Activated gamma-delta T cell (primary cell): ENCODE measurements around the gene TBCC.
"Not testable (repeated sequence)": the region's sequence is repeated elsewhere in the genome, so short reads cannot be mapped to it uniquely, and the experiment has no call there.

ENCODE experiments used
- DNase-seq: peaks from one replicate; lab custom pipeline; 2025; lab: John Stamatoyannopoulos, UW
- total RNA-seq, 2 donors: gene quantifications; one replicate each; lab custom pipeline; 2026; lab: John Stamatoyannopoulos, UW

Gene TBCC, protein sequence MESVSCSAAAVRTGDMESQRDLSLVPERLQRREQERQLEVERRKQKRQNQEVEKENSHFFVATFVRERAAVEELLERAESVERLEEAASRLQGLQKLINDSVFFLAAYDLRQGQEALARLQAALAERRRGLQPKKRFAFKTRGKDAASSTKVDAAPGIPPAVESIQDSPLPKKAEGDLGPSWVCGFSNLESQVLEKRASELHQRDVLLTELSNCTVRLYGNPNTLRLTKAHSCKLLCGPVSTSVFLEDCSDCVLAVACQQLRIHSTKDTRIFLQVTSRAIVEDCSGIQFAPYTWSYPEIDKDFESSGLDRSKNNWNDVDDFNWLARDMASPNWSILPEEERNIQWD
- 93.8 to 96.2 reads per million in 2 donors for total RNA-seq

DNA sequence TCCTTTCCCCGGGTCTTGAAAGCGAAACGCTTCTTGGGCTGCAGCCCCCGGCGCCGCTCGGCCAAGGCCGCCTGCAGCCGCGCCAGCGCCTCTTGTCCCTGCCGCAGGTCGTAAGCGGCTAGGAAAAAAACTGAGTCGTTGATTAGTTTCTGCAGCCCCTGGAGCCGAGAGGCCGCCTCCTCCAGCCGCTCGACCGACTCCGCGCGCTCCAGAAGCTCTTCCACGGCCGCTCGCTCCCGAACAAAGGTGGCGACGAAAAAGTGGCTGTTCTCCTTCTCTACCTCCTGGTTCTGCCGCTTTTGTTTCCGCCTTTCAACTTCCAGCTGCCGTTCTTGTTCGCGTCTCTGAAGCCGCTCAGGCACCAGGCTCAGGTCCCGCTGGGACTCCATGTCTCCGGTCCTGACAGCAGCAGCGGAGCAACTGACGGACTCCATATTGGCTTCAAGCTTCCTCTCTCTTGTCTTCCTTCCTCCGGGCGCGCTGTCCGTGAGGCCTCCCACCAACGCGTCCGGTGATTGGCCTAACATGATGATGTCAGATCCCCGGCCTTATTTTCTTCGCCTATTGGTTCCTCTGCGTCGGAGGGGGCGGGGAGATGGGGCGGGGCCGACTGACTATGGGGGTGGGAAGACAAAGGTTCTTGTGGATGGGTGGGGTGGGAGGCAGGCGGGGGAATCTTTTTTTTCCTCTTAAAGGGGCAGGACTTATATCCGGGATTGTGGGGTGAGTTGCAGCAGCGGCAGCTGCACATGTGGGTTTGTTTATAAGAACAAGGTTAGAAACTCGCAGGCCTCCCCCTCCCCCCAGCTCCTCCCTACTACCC is at the start of gene TBCC:
TSS of gene TBCC (minus strand) at position 464 of the 823 bp plus-strand sequence. CDS start at position 434, 30 bp downstream.
- peak; percentile 73 for DNase-seq

DNA sequence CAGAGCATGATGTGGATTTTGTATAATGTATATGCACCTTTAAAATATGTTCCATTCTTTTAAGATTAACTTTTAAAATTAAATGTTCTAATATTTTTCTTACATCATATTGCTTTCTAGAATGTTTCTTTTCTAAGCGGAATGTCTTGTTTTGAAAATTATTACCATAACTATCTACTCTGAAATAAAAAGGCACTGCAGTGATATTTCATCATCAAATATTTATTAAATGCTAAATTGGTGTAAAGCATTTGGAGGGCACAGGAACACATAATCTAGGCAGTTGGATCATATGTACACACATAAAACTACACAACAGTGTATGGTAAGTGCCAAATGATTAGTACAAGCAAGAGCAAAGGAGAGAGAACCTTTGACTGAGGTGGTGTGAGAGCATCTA is 49.7 kb upstream of the TBCC start:
- DNase-seq = no peak

DNA sequence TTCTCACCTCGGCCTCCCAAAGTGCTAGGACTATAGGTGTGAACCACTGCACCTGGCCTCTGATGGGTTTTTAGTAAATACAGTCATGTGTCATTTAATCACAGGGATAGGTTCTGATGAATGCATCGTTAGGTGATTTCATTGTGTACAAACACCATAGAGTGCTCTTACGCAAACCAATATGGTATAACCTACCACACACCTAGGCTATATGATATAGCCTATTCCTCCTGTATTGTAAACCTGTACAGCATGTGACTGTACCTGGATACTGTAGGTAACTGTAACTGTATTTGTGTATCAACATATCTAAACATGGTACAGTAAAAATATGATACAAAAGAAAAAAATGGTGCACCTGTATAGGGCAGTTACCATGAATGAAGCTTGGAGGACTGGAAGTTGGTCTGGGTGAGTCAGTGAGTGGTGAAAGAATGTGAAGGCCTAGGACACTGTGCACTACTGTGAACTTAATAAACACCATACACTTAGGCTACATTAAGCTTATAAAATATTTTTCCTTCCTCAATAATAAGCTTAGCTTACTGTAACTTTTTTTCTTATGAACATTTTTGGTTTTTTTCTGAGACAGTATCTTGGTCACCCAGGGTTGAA is 45.9 kb upstream of the TBCC start:
- no peak for DNase-seq

DNA sequence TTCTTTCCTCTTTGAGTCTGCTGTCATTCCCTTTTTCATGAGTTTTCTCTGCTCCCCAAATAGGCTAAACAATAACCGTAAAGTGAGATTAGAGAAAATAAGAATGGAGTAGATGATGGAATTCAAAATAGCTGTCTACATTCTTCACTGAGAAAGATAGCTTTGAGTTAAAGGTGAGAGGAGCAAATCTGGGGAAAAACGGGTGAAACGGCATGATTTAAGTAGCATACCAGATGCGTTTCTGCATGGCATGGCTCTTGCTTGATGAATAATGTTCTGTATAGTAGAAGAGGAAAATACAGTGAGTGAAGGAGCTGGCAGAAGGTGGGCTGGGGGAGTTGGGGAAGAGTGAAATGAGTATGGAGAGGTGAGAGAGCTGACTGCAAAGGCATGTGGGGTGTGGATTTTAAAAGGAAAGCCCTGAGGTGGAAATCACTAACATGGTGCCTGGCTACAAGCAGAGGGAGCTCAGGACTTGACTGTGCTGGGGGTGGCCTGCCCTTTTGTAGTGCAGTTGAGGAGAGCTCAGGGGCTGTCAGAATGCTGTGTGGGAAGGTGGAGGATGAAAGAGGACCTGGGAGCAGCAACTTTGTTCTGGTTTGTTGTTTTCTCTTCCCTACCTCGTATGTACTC is 44.8 kb upstream of the TBCC start:
- DNase-seq = no peak

DNA sequence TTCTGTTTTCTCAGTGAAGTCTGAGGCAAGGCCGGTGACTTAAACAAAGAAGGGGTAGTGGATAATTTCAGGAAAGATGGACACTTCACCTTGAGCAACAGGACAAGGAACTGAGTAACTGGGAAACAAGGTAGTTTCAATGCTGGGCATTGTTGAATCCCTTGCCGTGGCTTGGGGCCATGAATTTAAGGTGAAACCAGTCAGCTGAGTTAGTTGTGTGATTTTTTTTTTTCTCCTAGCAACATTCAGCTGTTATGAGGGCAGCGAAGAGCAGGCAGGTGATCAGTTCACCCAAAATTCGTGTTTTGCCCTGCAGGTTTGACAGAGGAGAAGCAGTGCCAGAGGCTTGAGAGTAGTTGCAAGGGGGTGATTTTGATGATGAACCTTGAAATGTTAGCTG is 42.8 kb upstream of the TBCC start:
- no peak for DNase-seq

DNA sequence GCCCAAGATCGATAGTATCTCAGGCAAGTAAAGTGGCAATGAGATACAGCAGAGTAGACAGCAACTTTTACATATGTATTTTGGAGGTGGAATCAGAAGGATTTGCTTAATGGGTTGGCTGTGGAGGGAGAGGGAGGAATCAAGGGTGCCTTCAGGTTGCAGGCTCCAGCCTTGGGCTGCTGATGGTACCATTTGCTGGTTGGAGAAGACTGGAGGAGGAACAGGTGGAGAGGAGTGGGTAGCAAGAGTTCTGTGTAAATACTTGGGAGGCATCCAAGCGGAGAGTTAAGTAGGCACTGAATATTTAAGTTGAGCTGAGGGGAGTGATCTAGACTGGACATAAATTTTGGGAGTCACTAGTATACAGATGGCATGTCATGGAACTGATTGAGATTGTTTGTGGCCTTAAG is 41.2 kb upstream of the TBCC start:
- DNase-seq = no peak

DNA sequence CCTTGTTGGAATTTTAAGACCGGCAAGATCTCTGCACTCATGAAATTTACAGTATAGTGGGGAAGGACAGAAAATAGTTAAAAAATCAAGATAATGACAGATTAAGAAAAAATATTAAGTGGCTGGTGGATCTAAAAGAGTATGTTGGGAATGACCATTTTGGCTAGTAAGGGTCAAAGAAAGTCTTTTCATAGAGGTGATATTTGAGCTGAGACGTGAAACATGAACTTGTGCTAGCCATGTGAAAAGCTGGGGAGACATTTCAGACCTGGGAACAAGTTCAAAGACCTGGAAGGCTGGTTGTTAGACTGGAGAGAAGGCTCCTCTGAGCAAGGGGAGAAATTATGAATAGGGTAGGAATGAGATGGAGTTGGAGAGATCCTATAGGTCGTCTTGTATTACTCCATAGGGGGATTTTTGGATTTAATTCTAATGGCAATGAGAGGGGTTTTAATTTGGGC is 40.7 kb upstream of the TBCC start:
- no peak for DNase-seq

DNA sequence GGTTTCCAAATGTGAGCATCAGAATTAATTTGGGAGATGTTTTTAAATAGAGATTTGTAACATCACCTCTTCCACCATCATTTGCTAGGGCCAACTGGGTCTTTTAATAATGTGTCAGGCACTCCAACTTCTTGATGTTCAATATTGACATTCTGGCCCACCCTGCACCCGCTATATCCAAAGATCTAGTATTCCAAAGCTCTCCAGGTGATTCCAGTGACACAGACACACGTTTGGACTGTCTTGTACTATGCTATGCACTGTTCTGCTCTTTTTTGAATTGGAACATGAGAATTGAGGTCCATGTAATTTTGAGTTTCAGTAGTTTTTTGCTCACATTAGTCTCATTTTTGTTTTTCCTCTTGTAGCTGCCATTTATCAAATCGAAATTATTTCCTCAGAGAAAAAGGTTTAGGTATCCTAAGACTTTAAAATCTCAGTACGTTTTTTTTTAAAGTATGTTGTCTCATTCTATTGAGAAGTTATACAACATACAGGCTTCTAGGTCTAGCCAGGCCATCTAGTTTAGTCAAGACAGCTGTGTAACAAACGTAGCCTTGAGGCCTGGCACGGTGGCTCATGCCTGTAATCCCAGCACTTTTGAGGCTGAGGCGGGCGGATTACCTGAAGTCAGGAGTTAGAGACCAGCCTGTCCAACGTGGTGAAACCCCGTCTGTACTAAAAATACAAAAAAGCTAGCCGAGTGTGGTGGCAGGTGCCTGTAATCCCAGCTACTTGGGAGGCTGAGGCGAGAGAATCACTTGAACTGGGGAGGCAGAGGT is 39.0 kb upstream of the TBCC start:
- no peak for DNase-seq

DNA sequence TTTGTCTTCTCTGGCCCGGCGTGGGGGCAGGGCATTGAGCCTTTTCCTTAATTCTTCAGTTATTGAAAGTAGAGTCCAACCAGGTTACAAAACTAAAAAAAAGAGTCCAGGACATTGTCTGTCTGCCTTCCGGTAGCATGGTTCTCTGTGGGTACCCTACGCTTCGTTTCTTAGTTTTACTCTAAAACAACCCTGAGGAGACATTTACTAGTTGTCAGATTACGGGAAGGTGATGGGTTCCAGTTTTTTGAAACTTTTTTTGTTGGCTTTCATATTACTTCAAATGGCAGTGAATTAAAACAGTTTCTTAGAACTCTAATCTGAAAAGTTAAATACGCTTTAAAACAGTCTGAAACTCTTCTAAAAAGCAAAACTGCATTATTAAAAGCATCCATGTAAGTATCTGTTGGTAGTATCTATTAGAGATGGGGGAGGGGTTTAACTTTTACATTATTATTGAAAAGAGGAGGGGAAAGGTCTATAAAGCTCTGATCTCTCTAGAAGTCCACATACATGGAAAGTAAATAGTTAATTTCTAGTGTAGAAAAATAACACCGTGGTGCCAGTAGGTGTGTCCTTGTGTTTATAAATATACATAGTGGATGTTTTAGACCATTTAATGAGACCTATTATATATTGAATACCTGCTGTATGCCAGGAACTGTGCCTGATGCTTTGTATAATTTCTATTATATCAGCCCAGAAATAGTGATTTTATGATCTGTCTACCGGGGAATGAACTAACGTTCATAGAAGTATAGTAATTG is 38.2 kb upstream of the TBCC start:
- no peak for DNase-seq

DNA sequence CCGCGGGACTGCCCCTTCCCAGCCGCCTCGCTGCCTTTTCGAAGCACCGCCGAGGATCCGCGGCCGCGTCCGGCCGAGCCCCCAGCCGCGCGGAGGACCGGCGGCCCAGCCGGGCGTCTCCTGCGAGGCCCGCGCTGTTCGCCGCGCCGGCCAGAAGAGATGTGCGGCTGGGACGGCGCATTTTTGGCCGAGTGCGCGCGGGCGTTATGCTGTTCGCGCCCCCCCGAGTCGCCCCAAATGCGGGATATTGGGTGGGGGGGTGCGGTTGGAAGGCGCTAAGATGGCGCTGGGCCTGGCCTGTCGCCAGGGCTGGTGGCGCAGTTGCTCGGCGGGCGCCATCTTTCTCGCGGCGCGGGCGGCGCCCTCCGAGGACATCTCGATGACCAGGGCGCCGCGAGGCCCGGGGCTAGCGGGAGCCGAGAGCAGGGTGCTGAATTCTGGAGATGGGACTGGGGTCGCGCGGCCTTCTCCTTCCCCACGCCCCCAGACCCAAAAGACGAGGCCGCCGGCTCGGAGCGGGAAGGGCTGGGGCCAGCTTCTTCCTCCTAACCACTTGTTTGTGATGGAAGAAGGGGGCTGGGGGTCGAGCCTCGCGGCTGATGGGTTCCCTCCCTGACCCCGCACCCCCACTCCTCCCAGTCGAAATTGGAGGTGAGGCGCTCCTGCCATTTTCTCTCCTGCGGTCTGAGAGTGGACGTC is 37.4 kb upstream of the TBCC start:
- DNase-seq = peak; percentile 62

DNA sequence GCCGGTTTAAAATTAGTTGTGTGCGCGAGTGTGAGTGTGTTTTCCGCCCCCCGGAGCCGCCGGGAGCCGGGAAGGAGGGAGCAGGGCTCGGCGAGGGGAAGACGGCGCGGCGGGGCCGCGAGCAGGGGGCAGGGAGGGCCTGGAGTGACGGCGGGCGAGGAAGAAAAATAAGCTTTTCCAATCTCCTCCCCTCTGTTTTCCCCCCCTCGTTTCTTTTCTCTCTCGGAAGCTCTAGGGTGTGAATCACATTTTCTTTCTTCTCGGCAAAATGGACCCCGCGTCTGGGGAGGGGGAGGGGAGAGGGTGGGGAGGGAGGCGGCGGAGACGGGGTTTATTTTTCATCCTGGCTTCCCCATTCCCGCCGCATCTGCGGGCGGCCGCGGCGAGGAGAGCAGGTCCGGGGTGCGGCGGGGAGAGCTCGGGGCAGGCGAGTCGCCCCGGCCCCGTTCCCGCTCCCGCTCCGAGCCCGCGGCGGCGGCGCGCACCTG is 36.8 kb upstream of the TBCC start:
- DNase-seq = peak; percentile 57

DNA sequence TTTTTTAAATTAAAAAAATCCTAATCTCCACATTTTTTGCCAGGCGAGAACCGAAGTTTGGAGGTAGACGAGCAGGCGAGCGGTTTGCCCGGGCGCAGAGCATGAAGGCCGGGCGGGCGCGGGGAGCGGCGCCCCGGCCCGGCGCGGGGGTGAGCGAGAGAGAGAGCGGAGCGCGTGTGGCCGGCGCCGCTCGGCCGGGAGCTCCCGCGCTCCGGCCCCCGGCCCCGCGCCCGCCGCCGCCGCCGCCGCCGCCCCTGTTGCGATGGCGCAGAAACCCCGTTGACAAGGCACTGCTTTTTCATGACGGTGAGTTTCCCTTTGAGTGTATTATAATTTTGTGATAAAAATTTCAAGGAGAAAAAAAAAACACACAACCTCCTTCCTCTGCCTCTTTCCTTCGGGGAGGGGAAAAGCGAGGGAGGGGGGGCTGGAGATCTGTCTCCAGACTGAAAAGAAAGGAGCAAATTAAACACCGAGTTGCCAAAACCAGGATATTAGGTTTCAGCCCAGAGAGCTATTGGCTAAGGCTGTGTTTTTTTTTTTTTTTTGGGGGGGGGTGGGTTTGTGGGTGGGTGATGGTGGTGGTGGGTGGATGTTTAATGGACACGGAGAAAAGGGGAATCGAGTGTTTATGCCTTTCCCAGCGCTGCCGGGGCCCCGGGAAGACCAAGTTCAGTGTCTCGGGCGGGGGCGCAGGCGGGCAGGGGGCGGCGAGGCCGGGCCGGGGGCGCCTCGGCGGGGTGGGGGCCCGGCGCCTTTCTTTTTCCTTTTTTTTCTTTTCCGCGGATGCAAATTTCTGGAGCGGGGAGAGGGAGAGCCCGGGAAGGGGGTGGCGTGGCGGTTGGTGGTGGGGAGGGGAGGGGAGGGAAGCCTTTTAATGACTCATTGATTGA is 36.1 kb upstream of the TBCC start, which contains the start of gene BICRAL:
TSS of gene BICRAL (plus strand) at position 257 of the 893 bp plus-strand sequence. CDS start 39,971 bp downstream, outside the sequence.
- peak; percentile 42 for DNase-seq

DNA sequence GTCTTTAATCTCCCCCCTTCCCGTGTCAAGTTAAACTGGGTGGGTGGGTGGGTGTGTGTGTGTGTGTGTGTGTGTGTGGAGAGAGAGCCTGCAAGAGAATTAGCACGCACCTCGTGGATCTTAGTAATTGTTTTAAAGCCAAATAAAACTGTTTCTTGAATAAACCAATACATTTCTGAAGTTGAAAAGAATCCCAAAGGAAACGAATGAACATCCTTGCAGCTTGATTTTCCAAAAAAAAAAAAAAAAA is 35.6 kb upstream of the TBCC start:
- DNase-seq = no peak

DNA sequence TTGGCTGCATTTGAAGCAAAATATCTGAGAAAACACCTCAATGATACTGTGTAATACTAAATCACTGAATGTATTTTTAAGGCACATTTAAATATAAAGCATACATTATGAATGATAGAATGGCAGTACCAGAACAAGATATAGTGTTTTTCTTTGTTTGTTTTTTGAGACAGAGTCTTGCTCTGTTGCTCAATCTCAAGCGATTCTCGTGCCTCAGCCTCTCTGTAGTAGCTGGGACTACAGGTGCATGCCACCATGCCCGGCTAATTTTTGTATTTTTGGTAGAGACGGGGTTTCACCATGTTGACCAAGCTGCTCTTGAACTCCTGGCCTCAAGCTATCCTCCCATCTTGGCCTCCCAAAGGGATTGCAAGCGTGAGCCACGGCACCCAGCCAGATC is 33.6 kb upstream of the TBCC start:
- DNase-seq = no peak

DNA sequence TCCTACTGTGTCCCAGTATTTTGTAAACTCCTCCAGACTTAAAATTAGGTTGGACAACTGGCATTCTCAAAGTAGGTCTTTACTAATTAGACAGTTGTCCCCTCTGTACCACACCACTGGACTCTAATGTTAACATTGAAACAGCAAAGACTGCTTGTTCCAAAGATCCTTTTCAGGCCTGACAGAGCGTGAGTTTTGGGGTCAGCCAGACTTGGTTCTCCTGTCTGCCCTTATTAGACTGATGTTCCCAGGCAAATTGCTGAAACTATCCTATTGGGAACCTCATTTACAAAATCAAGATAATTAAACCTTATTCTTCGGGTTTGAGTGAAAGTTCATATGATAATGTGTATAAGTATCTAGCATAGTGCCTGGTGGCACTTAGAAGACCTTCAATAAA is 32.2 kb upstream of the TBCC start:
- DNase-seq = no peak

DNA sequence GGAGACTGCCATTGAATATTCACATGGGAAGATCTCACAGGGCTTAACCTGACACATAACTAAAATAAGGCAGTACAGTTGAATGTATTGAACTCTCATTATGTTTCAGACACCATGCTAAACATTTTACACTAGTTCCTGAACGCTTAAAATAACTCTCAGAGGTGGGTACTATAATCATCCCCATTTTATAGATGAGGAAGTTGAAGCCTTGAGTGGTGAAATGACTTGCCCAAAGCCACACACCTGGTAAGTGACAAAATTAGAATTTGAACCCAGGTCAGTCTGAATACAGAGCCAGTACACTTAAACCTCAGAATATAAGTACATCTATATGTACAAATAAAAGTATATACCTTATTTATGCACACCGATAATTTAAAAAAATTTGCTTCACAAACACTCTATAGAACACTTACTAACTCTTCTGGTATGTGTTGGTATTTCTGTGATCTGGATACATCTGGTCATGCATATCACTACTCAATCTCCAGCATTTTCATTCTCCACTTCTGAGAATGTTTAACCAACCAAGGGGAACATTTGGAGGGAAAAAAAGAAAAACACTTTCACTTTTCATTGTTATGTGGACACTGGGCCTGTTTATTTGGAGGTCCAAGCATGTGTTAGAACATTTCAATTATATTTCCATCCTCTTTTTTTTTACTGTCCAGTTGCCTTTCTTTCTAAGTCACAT is 31.4 kb upstream of the TBCC start:
- no peak for DNase-seq

DNA sequence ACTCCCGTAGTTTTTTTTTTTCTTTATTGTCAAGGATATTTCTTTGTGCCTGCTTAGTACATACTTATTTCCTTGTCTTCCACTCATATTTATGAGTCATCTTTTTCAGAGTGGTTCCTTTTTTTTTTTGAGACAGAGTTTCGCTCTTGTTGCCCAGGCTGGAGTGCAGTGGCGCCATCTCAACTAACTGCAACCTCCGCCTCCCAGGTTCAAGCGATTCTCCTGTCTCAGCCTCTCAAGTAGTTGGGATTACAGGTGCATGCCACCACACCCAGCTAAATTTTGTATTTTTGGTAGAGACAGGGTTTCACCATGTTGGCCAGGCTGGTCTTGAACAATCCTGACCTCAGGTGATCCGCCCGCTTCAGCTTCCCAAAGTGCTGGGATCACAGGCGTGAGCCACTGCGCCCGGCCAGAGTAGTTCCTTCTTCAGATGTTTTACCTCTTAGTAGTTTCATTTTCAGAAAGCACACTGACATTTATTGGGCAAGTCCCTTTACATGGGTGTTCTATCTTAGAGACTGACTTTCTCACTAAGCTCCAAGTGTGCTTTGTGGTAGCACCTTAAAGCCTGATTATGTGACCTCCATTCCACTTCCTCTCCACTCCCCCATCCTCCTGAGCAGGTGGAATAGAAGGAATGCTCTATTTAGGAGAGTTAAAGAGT is 29.1 kb upstream of the TBCC start:
- DNase-seq = not testable (repeated sequence)

DNA sequence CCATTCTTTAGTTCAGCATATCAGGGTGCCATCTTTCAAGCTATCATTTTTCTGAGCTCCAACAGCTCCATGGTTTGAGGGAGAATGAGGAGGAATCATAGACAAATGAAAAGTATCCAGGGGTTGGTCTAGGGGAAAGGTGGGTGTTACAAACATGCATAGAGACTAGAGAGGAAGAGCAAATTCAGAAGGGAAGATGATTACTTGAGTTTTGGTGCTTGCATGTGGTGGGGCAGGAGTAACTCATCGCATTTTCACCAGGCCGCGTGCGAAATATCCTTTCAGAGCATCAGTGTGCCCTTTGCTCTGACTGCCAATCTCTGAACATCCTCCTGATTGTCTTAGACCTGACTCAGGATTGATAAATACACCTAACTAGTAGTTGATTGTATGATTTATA is 28.3 kb upstream of the TBCC start:
- DNase-seq = no peak
